NCI-H748 (cell line): ENCODE measurements around the gene KDM5B.
"Not testable (repeated sequence)": the region's sequence is repeated elsewhere in the genome, so short reads cannot be mapped to it uniquely, and the experiment has no call there.

Experiments used
- DNase-seq: peaks from one replicate; lab custom pipeline; 2025; ENCODE audit not compliant: unreplicated experiment; lab: John Stamatoyannopoulos, UW

KDM5B gene

GRCh38 chr1:202794051-202794740 lies 14.0 kb downstream of the KDM5B start:
- DNase-seq, result no peak

- DNase-seq, result no peak
Measured at GRCh38 chr1:202791077-202791747, 17.0 kb downstream of the KDM5B start.

DNA sequence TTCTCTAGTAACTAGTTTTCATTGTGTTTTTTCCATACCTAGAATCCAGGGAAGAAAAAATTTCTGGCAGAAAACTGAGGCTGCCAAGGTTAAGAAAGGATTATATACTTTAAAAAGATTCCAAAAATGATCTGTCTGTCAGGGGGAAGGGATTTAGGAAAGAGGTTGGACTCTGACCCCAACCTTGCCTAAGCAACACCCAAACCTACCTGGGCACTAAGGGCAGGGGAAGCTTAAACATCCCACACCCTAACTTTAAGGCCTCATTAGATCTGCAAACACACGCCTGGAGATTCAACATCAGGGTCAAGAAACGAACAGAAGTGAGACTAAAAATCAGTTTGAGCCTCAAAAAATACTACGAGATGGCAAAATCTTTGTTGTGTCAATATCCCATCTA lies 19.4 kb downstream of the KDM5B start:
- DNase-seq, result no peak

DNA sequence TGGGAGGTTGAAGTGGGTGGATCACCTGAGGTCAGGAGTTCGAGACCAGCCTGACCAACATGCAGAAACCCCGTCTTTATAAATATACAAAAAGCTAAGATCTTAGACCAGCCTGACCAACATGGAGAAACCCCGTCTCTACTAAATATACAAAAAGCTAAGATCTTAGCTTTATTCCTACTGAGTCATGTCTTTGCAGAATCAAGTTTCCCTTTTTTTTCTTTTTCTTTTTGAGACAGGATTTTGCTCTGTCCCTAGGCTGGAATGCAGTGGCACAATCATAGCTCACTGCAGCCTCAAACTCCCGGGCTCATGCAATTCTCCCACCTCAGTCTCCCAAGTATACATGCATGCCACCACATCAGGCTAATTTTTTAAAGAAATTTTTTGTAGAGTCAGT lies 21.4 kb downstream of the KDM5B start:
- no peak for DNase-seq

GRCh38 chr1:202781180-202781579 lies 27.0 kb downstream of the KDM5B start:
- no peak for DNase-seq

DNA sequence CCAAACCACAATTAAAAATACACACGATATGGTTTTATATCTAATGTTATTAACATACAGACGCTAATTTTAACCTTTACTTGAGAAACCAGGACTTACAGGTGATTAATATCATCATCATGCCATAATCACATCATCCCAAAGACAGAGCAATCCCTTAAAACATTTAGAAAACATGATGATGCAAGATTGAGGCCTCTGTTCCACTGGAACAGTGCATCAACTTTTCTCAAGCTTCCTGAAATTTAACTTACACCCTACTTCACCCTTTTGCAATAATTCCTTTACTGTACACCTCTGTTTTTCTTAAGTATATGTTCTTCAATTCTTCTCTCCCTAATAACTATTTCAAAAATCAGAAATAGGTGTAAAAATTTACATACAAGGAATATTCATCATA lies 38.1 kb downstream of the KDM5B start:
- no peak for DNase-seq

- DNase-seq, result no peak
Measured at GRCh38 chr1:202765721-202766120, 42.5 kb downstream of the KDM5B start.

- DNase-seq, result no peak
Measured at GRCh38 chr1:202762019-202762418, 46.2 kb downstream of the KDM5B start.

GRCh38 chr1:202760589-202760988 lies 47.6 kb downstream of the KDM5B start:
- DNase-seq, result no peak

DNA sequence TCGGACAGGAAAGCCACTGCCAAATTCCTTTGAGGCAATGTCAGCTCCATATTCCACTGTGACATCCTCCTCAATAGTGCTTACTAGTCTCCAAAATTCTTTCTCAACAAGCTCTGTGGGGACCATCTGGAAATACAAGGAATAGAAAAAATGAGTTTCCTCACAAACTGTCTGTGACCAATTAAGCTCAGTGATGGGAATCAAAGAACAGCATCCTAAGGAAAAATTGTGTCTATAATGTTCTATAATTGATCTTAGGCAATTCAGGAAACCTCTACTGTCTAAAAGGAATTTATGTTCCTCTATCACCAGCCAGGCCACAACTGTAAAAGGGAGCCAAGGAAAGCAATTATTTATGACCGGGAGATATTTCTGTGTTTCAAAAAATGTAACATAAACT lies 51.8 kb downstream of the KDM5B start:
- no peak for DNase-seq

DNA sequence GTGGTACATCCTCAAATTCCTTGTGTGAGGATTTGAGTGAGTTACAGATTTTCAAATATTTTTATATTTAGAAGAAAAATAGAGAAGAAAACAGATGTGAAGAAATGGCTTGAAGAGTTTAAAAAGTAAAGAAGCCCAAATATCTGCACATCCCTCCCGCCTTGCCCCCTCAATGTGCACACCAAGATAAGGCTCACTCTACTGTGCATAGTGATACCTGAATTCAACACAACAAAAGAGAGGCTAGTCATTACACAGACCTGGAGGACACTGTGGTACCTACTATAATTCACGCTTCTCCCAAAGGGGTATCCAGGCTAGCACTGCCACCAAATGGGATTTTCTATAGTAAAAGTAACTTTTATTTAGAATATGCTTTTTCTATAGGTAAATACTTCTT lies 53.9 kb downstream of the KDM5B start:
- no peak for DNase-seq

GRCh38 chr1:202752774-202753173 lies 55.4 kb downstream of the KDM5B start:
- DNase-seq, result no peak

DNA sequence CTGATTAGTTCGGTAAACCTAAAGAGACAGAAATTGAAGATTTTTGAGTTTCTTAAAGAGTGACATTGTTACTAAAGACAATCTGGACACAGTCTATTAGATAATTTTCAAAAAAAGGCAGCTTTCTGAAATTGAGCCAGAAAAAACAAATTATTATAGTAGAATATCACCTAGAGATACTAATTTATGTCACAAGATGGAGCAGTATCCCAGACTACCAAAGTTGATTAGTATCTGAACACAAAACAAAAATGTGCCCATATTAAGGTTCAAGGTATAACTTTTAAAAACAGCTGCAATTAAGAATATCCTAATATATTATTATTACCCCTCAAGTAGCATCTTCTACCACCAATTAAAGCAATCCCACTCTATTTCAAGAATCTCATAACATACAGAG lies 57.5 kb downstream of the KDM5B start:
- DNase-seq, result no peak

- DNase-seq, result no peak
Measured at GRCh38 chr1:202750024-202750423, 58.2 kb downstream of the KDM5B start.

DNA sequence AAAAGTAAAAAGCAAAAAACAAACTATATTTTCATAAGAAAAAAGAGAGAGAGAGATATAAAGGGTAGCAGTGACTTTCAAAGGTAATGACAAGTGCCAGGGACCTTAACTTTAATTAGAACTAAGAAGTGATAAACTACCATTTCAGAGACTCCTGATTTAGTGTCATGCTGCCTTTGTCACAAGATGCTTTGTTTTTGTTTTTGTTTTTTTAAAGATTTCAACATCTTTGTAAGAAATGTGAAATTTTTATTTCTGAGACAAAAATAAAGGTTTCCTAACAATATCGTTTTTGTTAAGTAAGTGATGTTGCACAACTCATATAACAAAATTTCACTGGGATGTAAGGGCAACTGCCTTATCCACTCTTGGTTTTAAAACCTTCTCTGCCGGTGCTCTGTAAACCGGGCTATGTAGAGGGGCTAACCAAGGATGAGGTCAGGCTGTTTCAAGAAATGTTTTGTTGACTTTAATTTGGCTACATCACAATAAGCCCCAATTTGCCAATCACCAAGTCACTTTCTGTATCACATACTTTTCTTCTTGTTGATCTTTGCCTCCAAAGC lies 62.8 kb downstream of the KDM5B start:
- DNase-seq, result no peak

- DNase-seq, result not testable (repeated sequence)
Measured at GRCh38 chr1:202744770-202745169, 63.5 kb downstream of the KDM5B start.

DNA sequence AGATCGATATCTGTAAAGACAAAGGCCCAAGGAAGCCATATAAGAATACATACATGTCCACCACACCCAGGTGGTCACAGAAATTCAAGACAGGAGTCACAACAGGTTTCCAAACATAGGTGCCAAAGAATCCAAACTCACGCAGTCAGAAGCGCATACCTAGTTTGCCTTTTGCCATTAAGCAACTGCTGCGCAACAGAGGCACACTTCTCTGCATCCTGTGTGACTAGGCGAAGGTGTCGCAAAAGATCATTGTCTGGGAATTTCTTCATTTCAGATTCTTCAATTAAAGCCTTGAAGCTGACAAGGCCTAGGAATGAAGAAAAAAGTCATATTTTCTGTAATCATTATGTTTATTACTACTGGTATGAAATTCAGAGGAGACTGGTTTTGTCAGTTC lies 65.7 kb downstream of the KDM5B start:
- DNase-seq, result no peak

DNA sequence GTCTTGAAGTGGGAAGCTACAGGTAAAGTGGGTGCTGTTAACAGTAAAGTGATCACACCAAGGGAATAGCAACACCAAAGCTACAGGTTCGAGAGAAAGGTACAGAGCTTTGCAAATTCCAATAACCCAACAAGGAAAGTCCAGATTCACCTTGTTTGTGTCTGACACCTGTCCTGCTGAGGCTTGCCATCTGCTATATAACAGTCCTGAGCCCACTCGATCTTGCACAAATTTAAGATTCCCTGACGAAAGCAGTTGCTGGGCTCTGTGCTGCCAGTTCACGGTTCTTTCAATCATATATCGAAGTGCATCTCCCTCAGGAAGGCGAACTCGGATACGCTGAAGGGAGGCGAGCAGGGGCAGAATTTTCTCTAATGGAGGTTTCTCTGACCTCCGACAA lies 75.0 kb downstream of the KDM5B start:
- no peak for DNase-seq

GRCh38 chr1:202728951-202729350 lies 79.3 kb downstream of the KDM5B start:
- DNase-seq, result no peak

DNA sequence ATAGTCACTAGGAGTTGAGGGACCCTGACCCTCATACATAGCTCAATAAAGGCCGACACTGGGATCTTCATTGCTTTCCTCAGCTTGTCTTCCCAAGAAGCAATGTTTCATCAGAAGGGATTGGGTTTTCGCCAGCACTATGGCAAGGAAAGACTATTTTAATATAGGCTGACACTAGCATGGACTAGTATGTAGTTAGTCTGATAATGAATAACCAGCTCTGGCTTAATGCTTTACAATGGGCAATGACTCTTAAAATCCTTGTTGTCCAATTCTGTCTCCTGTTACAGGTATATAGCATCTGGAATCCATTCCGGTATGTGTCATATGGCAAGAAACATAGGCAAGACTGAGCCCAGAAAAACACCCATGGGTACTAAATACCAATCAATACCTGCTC lies 82.7 kb downstream of the KDM5B start:
- DNase-seq, result no peak

GRCh38 chr1:202723708-202724107 lies 84.5 kb downstream of the KDM5B start:
- DNase-seq, result no peak

- DNase-seq, result not testable (repeated sequence)
Measured at GRCh38 chr1:202723046-202723445, 85.2 kb downstream of the KDM5B start.

GRCh38 chr1:202716654-202717053 lies 91.6 kb downstream of the KDM5B start:
- no peak for DNase-seq
